H9 (cell line): ENCODE measurements around the gene PRTFDC1. TPM values are rescaled to one million over a fixed set of nuclear protein-coding genes. Genes with fewer than 3 reads are reported as not detected.

Experiments used
- DNase-seq: peaks from one replicate; pipeline ENCODE4 v3.0.0-alpha.2; 2017
- H2AFZ ChIP-seq: one replicate; pipeline ENCODE4 v1.6.1; 2013; ENCODE audit warnings: mild to moderate bottlenecking, low read length, control low read depth, moderate library complexity
- H2AK5ac ChIP-seq: 2 replicates; pipeline ENCODE4 v1.6.1; 2013; ENCODE audit warnings: low read length, control low read depth, mixed read lengths; ENCODE audit not compliant: insufficient read length
- H2BK120ac ChIP-seq: one replicate; pipeline ENCODE4 v1.6.1; 2013; ENCODE audit warnings: low read depth, mild to moderate bottlenecking, low read length, control low read depth, inconsistent platforms; ENCODE audit not compliant: poor library complexity, severe bottlenecking
- H2BK12ac ChIP-seq: 2 replicates; pipeline ENCODE4 v1.6.1; 2013; ENCODE audit warnings: low read length, control low read depth, mixed read lengths, low read depth; ENCODE audit not compliant: insufficient read length
- H2BK15ac ChIP-seq: 2 replicates; pipeline ENCODE4 v1.6.1; 2013; ENCODE audit warnings: low read depth, low read length, control low read depth
- H2BK20ac ChIP-seq: one replicate; pipeline ENCODE4 v1.6.1; 2013; ENCODE audit warnings: low read depth, mild to moderate bottlenecking, low read length, control low read depth, inconsistent platforms; ENCODE audit not compliant: poor library complexity, severe bottlenecking
- H2BK5ac ChIP-seq: 2 replicates; pipeline ENCODE4 v1.6.1; 2013; ENCODE audit warnings: low read length, control low read depth, mixed read lengths; ENCODE audit not compliant: insufficient read length
- H3K14ac ChIP-seq: 2 replicates; pipeline ENCODE4 v1.6.1; 2013; ENCODE audit warnings: low read length, control low read depth; ENCODE audit not compliant: insufficient read depth
- H3K18ac ChIP-seq: 2 replicates; pipeline ENCODE4 v1.6.1; 2013; ENCODE audit warnings: low read depth, mild to moderate bottlenecking, mixed read lengths, low read length, control low read depth; ENCODE audit not compliant: insufficient read length
- H3K23ac ChIP-seq: 2 replicates; pipeline ENCODE4 v1.6.1; 2013; ENCODE audit warnings: low read length, control low read depth, mixed read lengths, low read depth; ENCODE audit not compliant: insufficient read length
- H3K23me2 ChIP-seq: 2 replicates; pipeline ENCODE4 v1.6.1; 2013; ENCODE audit warnings: low read depth, mild to moderate bottlenecking, mixed read lengths, low read length, control low read depth; ENCODE audit not compliant: insufficient read length, poor library complexity, severe bottlenecking
- H3K27ac ChIP-seq: 2 replicates; pipeline ENCODE4 v1.5.1; 2013; ENCODE audit warnings: low read length, control low read depth, mixed read lengths, low read depth; ENCODE audit not compliant: insufficient read length
- H3K27me3 ChIP-seq: 2 replicates; pipeline ENCODE4 v1.6.1; 2013; ENCODE audit warnings: low read length, control low read depth, inconsistent platforms; ENCODE audit not compliant: insufficient read depth
- H3K4ac ChIP-seq: 2 replicates; pipeline ENCODE4 v1.6.1; 2013; ENCODE audit warnings: low read depth, mild to moderate bottlenecking, control low read depth, inconsistent platforms, low read length, moderate library complexity
- H3K4me1 ChIP-seq: 2 replicates; pipeline ENCODE4 v1.6.1; 2013; ENCODE audit warnings: low read length, control low read depth, inconsistent platforms; ENCODE audit not compliant: insufficient read depth
- H3K4me2 ChIP-seq: 2 replicates; pipeline ENCODE4 v1.6.1; 2013; ENCODE audit warnings: low read length, control low read depth, mixed read lengths; ENCODE audit not compliant: insufficient read length, insufficient read depth
- H3K56ac ChIP-seq: 2 replicates; pipeline ENCODE4 v1.6.1; 2013; ENCODE audit warnings: low read depth, mild to moderate bottlenecking, mixed read lengths, low read length, control low read depth; ENCODE audit not compliant: insufficient read length
- H3K79me1 ChIP-seq: 2 replicates; pipeline ENCODE4 v1.6.1; 2013; ENCODE audit warnings: low read depth, mild to moderate bottlenecking, moderate library complexity, low read length, control low read depth, inconsistent platforms; ENCODE audit not compliant: insufficient read depth, poor library complexity, severe bottlenecking
- H3K79me2 ChIP-seq: 2 replicates; pipeline ENCODE4 v1.6.1; 2013; ENCODE audit warnings: low read length, control low read depth, inconsistent platforms; ENCODE audit not compliant: insufficient read depth
- H3K9ac ChIP-seq: 2 replicates; pipeline ENCODE4 v1.6.1; 2013; ENCODE audit warnings: low read length, control low read depth, mixed read lengths; ENCODE audit not compliant: insufficient read length; ENCODE audit errors: extremely low read depth
- H3K9me3 ChIP-seq: one replicate; pipeline ENCODE4 v1.6.1; 2013; ENCODE audit warnings: low read depth, low read length, inconsistent platforms; ENCODE audit not compliant: control insufficient read depth
- H3T11ph ChIP-seq: one replicate; pipeline ENCODE4 v1.6.1; 2013; ENCODE audit warnings: mild to moderate bottlenecking, low read length, control low read depth, inconsistent platforms
- H4K20me1 ChIP-seq: one replicate; pipeline ENCODE4 v1.6.1; 2013; ENCODE audit not compliant: control insufficient read depth, insufficient read length, insufficient read depth
- H4K5ac ChIP-seq: 2 replicates; pipeline ENCODE4 v1.6.1; 2013; ENCODE audit warnings: low read depth, mild to moderate bottlenecking, mixed read lengths, low read length, control low read depth; ENCODE audit not compliant: insufficient read length
- H4K8ac ChIP-seq: replicated peaks from 2 replicates; pipeline ENCODE4 v1.6.1; 2013; ENCODE audit warnings: low read length, control low read depth, mixed read lengths, low read depth; ENCODE audit not compliant: insufficient read length
- H4K91ac ChIP-seq: 2 replicates; pipeline ENCODE4 v1.6.1; 2013; ENCODE audit warnings: low read depth, mild to moderate bottlenecking, moderate library complexity, mixed read lengths, low read length, control low read depth; ENCODE audit not compliant: insufficient read length
- H3K27ac Mint-ChIP-seq, 3 experiments: 2 replicates in 2 of 3; 3 replicates in 1 of 3; pipeline ENCODE4 v1.8.0; 2020 to 2021; ENCODE audit warnings: mixed read lengths in 3 of 3, mild to moderate bottlenecking in 1 of 3, moderate library complexity in 1 of 3
- H3K27me3 Mint-ChIP-seq: 2 replicates; pipeline ENCODE4 v1.8.0; 2021; ENCODE audit warnings: low read depth, mild to moderate bottlenecking, moderate library complexity, mixed read lengths
- H3K36me3 Mint-ChIP-seq, 3 experiments: 2 replicates in 2 of 3; 3 replicates in 1 of 3; pipeline ENCODE4 v1.8.0; 2020 to 2021; ENCODE audit warnings: low read depth in 3 of 3, mixed read lengths in 3 of 3; ENCODE audit not compliant: insufficient read depth in 1 of 3
- H3K4me1 Mint-ChIP-seq, 2 experiments: 2 replicates each; pipeline ENCODE4 v1.8.0; 2020; ENCODE audit warnings: mixed read lengths in 2 of 2
- H3K4me3 Mint-ChIP-seq, 2 experiments: 2 replicates in 1 of 2; 3 replicates in 1 of 2; pipeline ENCODE4 v1.8.0; 2020 to 2021; ENCODE audit warnings: mild to moderate bottlenecking in 2 of 2, mixed read lengths in 2 of 2, moderate library complexity in 1 of 2
- H3K9me3 Mint-ChIP-seq, 2 experiments: 2 replicates in 1 of 2; 3 replicates in 1 of 2; pipeline ENCODE4 v1.8.0; 2020; ENCODE audit warnings: mild to moderate bottlenecking in 2 of 2, mixed read lengths in 2 of 2, moderate library complexity in 1 of 2
- WGBS: extraction: QIAGEN DNeasy Blood & Tissue Kit; methylation state at CpG from one replicate; pipeline ENCODE4 v1.1.7; 2013; ENCODE audit warnings: missing lambda C conversion rate, low lambda C conversion rate, mixed read lengths; ENCODE audit not compliant: insufficient read length; ENCODE audit errors: extremely low coverage; 5-methylcytosine and 5-hydroxymethylcytosine counted together
- total RNA-seq: library from RNA; stranded (reverse); gene quantifications from 2 replicates; pipeline ENCODE4 v1.2.1, GENCODE V29; 2021
- TF ChIP-seq, protein P1 (sequence below): fragments of 200-600 bp; sonication (generic); conservative IDR thresholded peaks from 3 replicates; pipeline ENCODE4 v1.8.0; 2021; ENCODE audit warnings: antibody characterized with exemption, mild to moderate bottlenecking

The PRTFDC1 gene
- total RNA-seq, 1 experiment from 2014 or later, result 7.5 TPM

DNA sequence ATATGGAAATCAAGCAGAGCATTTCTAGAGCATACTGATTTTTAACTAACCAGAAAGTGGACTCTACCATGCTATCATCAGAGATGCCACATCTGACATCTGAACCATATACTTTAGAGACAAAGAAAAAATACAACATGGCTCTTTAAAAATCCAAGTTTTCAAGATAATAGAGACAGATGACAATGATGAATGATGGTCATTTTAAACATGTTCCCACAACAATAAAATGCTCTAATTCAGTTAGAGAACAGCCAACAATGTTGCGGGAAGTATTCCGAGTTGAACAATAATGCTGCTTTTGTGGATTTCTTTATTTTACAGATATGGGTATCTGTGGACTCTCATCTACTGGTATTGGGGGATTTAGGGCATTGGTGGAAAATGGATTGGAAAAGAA is 52.8 kb downstream of the PRTFDC1 start:
- no peak overlapping the region for H3K4me3 Mint-ChIP-seq
- no peaks in the 10 kb centered on the region for H3K9me3 Mint-ChIP-seq
- H3K36me3 Mint-ChIP-seq, result no peaks in the 10 kb centered on the region

More for the DNA sequence above, 52.8 kb downstream of the PRTFDC1 start:
- H2BK120ac ChIP-seq, result no peak overlapping the region
- no peak overlapping the region for H4K5ac ChIP-seq
- no peak overlapping the region for H2AK5ac ChIP-seq
- no peak overlapping the region for H2BK20ac ChIP-seq
- no peaks in the 10 kb centered on the region for H3K27me3 ChIP-seq
- no peak overlapping the region for H2BK15ac ChIP-seq
- no peak overlapping the region for H3K14ac ChIP-seq
- H3T11ph ChIP-seq, result no peak overlapping the region
- H3K27ac Mint-ChIP-seq, result no peak overlapping the region
- no peak overlapping the region for H3K9ac ChIP-seq
- H3K4ac ChIP-seq, result no peak overlapping the region
- H3K4me1 ChIP-seq, result no peaks in the 10 kb centered on the region
- no peak overlapping the region for H3K18ac ChIP-seq
- no peak overlapping the region for H4K8ac ChIP-seq
- H3K4me1 Mint-ChIP-seq, result peaks cover 4 to 8% of the 10 kb centered on the region in 2 experiments; a peak in 2 of 4 replicates
- no peaks in the 10 kb centered on the region for H3K9me3 ChIP-seq
- H2AFZ ChIP-seq, result no peak overlapping the region
- H3K23ac ChIP-seq, result no peak overlapping the region
- H4K91ac ChIP-seq, result no peak overlapping the region
- no peaks in the 10 kb centered on the region for H3K27me3 Mint-ChIP-seq
- TF ChIP-seq, protein P1, sequence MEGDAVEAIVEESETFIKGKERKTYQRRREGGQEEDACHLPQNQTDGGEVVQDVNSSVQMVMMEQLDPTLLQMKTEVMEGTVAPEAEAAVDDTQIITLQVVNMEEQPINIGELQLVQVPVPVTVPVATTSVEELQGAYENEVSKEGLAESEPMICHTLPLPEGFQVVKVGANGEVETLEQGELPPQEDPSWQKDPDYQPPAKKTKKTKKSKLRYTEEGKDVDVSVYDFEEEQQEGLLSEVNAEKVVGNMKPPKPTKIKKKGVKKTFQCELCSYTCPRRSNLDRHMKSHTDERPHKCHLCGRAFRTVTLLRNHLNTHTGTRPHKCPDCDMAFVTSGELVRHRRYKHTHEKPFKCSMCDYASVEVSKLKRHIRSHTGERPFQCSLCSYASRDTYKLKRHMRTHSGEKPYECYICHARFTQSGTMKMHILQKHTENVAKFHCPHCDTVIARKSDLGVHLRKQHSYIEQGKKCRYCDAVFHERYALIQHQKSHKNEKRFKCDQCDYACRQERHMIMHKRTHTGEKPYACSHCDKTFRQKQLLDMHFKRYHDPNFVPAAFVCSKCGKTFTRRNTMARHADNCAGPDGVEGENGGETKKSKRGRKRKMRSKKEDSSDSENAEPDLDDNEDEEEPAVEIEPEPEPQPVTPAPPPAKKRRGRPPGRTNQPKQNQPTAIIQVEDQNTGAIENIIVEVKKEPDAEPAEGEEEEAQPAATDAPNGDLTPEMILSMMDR, result no peak
- H3K79me1 ChIP-seq, result no peaks in the 10 kb centered on the region
- H4K20me1 ChIP-seq, result no peaks in the 10 kb centered on the region
- H2BK5ac ChIP-seq, result no peak overlapping the region
- H3K56ac ChIP-seq, result no peak overlapping the region
- no peak for DNase-seq
- no peak overlapping the region for H2BK12ac ChIP-seq
- no peaks in the 10 kb centered on the region for H3K79me2 ChIP-seq
- H3K23me2 ChIP-seq, result no peaks in the 10 kb centered on the region
- H3K27ac ChIP-seq, result no peak overlapping the region
- H3K4me2 ChIP-seq, result no peak overlapping the region
- no CpG with 5 or more reads among the region's 2 CpGs for WGBS
